Testis (tissue), 2 donors: ENCODE results near the gene ELMO3.

Experiments used
- POLR2A ChIP-seq: fragments of 450-650 bp; IDR thresholded peaks from one replicate; pipeline ENCODE4 v1.6.1; 2017; ENCODE audit warnings: antibody characterized with exemption, mild to moderate bottlenecking, moderate library complexity
- TF ChIP-seq, protein P1 (sequence below), 3 experiments: fragments of 450-650 bp in 2 of 3; fragments of 200-600 bp in 1 of 3; sonication (generic) in 1 of 3; IDR thresholded peaks; one replicate each; pipeline ENCODE4 v1.5.1; 2016 to 2019; ENCODE audit warnings: antibody characterized with exemption in 3 of 3, mild to moderate bottlenecking in 2 of 3, moderate library complexity in 1 of 3

DNA sequence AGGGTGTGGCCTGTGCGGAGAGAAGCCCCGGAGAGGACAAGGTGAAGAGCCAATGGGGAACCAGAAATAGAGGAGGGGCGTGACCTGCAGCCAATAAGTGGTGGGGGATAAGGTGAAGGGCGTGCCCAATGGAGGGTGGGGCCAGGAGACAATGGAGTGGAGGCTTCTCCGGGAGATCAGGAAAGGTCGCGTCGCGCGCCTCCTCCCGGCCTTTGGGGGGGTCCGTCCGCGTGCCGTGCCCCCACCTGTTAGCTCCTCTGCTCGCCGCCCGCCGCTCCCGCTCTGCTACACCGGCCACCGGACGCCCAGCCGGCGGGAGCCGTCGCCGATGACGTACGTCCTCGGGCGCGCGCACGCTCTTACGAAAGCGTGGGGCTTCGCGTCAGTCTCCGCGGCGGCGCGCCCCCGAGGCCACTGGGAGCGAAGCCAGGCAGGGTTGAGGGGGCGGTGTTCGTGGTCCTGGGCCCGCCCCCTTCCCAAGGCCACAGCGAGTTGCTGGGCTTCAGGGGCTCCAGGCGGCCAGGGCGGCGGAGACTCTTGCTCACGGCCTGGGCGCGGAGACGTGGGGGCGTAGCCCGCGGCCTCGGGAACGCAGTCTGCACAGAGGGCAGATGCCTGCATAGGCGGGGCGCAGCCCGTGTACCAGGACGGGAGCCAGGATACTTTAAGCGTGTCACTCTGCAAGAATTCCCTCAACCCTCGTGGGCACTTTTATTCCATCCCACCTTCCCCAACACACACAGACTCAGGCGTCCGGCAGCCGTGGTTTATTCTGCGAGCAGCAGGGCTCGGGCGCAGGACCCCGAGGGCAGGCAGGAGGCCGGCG is 15.1 kb upstream of the ELMO3 start, which contains the start of gene MATCAP1:
- TF ChIP-seq, protein P1, sequence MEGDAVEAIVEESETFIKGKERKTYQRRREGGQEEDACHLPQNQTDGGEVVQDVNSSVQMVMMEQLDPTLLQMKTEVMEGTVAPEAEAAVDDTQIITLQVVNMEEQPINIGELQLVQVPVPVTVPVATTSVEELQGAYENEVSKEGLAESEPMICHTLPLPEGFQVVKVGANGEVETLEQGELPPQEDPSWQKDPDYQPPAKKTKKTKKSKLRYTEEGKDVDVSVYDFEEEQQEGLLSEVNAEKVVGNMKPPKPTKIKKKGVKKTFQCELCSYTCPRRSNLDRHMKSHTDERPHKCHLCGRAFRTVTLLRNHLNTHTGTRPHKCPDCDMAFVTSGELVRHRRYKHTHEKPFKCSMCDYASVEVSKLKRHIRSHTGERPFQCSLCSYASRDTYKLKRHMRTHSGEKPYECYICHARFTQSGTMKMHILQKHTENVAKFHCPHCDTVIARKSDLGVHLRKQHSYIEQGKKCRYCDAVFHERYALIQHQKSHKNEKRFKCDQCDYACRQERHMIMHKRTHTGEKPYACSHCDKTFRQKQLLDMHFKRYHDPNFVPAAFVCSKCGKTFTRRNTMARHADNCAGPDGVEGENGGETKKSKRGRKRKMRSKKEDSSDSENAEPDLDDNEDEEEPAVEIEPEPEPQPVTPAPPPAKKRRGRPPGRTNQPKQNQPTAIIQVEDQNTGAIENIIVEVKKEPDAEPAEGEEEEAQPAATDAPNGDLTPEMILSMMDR (IDR thresholded peaks at IDR 0.05): no peak
- no peak for TF ChIP-seq POLR2A
